Neural cell (in vitro differentiated cells): ENCODE data around the gene REEP6. TPM values are rescaled to one million over a fixed set of nuclear protein-coding genes. Genes with fewer than 3 reads are reported as not detected.
"Not testable (repeated sequence)": the region's sequence is repeated elsewhere in the genome, so short reads cannot be mapped to it uniquely, and the experiment has no call there.

Source experiments
- H2AFZ ChIP-seq: fragments of 200-600, 300-800 bp; sonication (generic), shearing (Covaris generic); 2 replicates; pipeline ENCODE4 v1.6.0; 2014; ENCODE audit warnings: low read depth, mild to moderate bottlenecking, antibody characterized with exemption, low read length, moderate library complexity
- H3F3A ChIP-seq: fragments of 200-600 bp; shearing (Covaris generic); 2 replicates; pipeline ENCODE4 v1.6.1; 2016; ENCODE audit warnings: mild to moderate bottlenecking, moderate library complexity, mixed read lengths, antibody characterized with exemption, low read length; ENCODE audit not compliant: insufficient read depth, poor library complexity, severe bottlenecking
- H3K27ac ChIP-seq: fragments of 200-600, 300-800 bp; sonication (generic), shearing (Covaris generic); 2 replicates; pipeline ENCODE4 v1.5.1; 2014; ENCODE audit warnings: mild to moderate bottlenecking, low read length, moderate library complexity
- H3K27me3 ChIP-seq: fragments of 300-800, 200-600 bp; sonication (generic), shearing (Covaris generic); 2 replicates; pipeline ENCODE4 v1.6.0; 2014; ENCODE audit warnings: mild to moderate bottlenecking, low read depth, low read length, moderate library complexity; ENCODE audit not compliant: insufficient read depth
- H3K36me3 ChIP-seq: fragments of 300-800, 200-600 bp; sonication (generic), shearing (Covaris generic); 2 replicates; pipeline ENCODE4 v1.5.1; 2014; ENCODE audit warnings: mild to moderate bottlenecking, antibody characterized with exemption, low read length, moderate library complexity; ENCODE audit not compliant: insufficient read depth
- H3K4me2 ChIP-seq: fragments of 300-800, 200-600 bp; sonication (generic), shearing (Covaris generic); 2 replicates; pipeline ENCODE4 v1.6.0; 2014; ENCODE audit warnings: mild to moderate bottlenecking, low read length
- H3K4me3 ChIP-seq: fragments of 300-800, 200-600 bp; sonication (generic), shearing (Covaris generic); 2 replicates; pipeline ENCODE4 v1.5.1; 2014; ENCODE audit warnings: mild to moderate bottlenecking, low read length, moderate library complexity
- H3K79me2 ChIP-seq: fragments of 200-600 bp; shearing (Covaris generic); replicated peaks from 2 replicates; pipeline ENCODE4 v1.6.0; 2014; ENCODE audit warnings: mild to moderate bottlenecking, low read length, moderate library complexity; ENCODE audit not compliant: insufficient read depth
- H3K9ac ChIP-seq: fragments of 300-800, 200-600 bp; sonication (generic), shearing (Covaris generic); 2 replicates; pipeline ENCODE4 v1.6.1; 2016; ENCODE audit warnings: mild to moderate bottlenecking, low read length, mixed read lengths
- H3K9me2 ChIP-seq: fragments of 200-600 bp; shearing (Covaris generic); 2 replicates; pipeline ENCODE4 v1.6.1; 2016; ENCODE audit warnings: mild to moderate bottlenecking, low read length, mixed read lengths; ENCODE audit not compliant: insufficient read depth
- H3K9me3 ChIP-seq: fragments of 200-600, 300-800 bp; sonication (generic), shearing (Covaris generic); 2 replicates; pipeline ENCODE4 v1.6.1; 2016; ENCODE audit warnings: mild to moderate bottlenecking, mixed run types, low read length, moderate library complexity, mixed read lengths
- H4K20me1 ChIP-seq: fragments of 200-600 bp; shearing (Covaris generic); 2 replicates; pipeline ENCODE4 v1.6.1; 2016; ENCODE audit warnings: mild to moderate bottlenecking, mixed run types; ENCODE audit not compliant: insufficient read depth
- EP300 ChIP-seq: fragments of 450-650 bp; conservative IDR thresholded peaks from 2 replicates; pipeline ENCODE4 v1.6.1; 2014; ENCODE audit warnings: antibody characterized with exemption, mild to moderate bottlenecking, moderate library complexity; ENCODE audit not compliant: poor library complexity, severe bottlenecking
- EZH2 ChIP-seq: fragments of 200-600, 300-800 bp; shearing (Covaris generic), sonication (generic); IDR thresholded peaks from 2 replicates; pipeline ENCODE4 v1.6.1; 2014; ENCODE audit warnings: antibody characterized with exemption, low read length, borderline replicate concordance, mild to moderate bottlenecking; ENCODE audit not compliant: insufficient read depth, poor library complexity, severe bottlenecking
- MXI1 ChIP-seq: fragments of 450-650 bp; conservative IDR thresholded peaks from 2 replicates; pipeline ENCODE4 v1.6.1; 2014; ENCODE audit warnings: antibody characterized with exemption, mild to moderate bottlenecking; ENCODE audit not compliant: poor library complexity, severe bottlenecking
- POLR2AphosphoS5 ChIP-seq: IDR thresholded peaks from 2 replicates; pipeline ENCODE4 v1.6.1; 2012
- RAD21 ChIP-seq: fragments of 450-650 bp; conservative IDR thresholded peaks from 2 replicates; pipeline ENCODE4 v1.6.1; 2014; ENCODE audit warnings: antibody characterized with exemption, mild to moderate bottlenecking, moderate library complexity
- SMC3 ChIP-seq: fragments of 450-650 bp; conservative IDR thresholded peaks from 2 replicates; pipeline ENCODE4 v1.6.1; 2014; ENCODE audit warnings: antibody characterized with exemption, mild to moderate bottlenecking, moderate library complexity; ENCODE audit not compliant: poor library complexity
- TAF1 ChIP-seq: IDR thresholded peaks from 2 replicates; pipeline ENCODE4 v1.6.1; 2012; ENCODE audit warnings: low read depth
- polyA plus RNA-seq: library from polyadenylated mRNA; depleted of rRNA; stranded (reverse); fragments of >200 nt; gene quantifications from 2 replicates; pipeline ENCODE4 v1.2.3, GENCODE V29; 2014
- TF ChIP-seq, protein P1 (sequence below): fragments of 450-650 bp; IDR thresholded peaks from 2 replicates; pipeline ENCODE4 v1.5.1; 2014; ENCODE audit warnings: antibody characterized with exemption, mild to moderate bottlenecking, moderate library complexity; ENCODE audit not compliant: poor library complexity, severe bottlenecking
- TF ChIP-seq, protein P2 (sequence below): IDR thresholded peaks from 2 replicates; pipeline ENCODE4 v1.6.1; 2012; ENCODE audit warnings: borderline replicate concordance

Gene REEP6
- polyA plus RNA-seq, 1 donor from 2014 or later = 10.7 TPM

DNA sequence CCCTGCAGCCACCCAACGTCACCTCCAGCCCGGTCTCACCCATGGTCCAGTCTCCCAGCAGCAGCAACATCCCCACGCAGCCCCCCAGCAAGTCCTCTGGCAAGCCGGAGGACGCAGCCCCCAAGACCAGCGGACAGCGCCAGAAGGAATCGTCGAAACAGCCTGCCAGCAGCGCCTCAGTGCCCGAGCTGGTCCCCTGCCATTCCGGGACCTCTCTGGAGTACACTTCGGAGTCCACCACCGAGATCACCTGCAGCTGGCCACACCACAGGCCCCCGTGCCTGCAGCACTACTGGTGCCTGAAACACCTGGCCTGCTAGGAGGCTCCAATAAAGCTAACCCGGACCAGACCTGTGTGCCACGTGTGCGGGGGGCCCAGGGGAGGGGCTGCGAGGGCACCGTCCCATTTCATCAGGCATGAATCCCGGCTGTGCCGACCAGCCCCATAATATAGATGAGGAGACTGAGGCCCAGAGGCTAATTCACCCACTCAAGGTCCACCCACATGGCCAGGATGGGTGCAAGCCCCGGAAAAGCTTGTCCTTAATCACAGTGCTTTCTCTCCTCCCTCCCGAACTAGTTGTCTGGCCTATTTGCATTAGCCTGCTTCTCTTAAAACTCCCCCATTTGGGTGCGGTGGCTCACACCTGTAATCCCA is 6.7 kb downstream of the REEP6 start:
- no peak overlapping the region for H3K4me2 ChIP-seq
- no peak overlapping the region for H3K9ac ChIP-seq
- H2AFZ ChIP-seq = no peak overlapping the region
- no peaks in the 10 kb centered on the region for H3K27me3 ChIP-seq
- no peaks in the 10 kb centered on the region for H4K20me1 ChIP-seq
- H3K9me2 ChIP-seq = no peaks in the 10 kb centered on the region
- no peaks in the 10 kb centered on the region for H3F3A ChIP-seq
- TF ChIP-seq, protein P1, sequence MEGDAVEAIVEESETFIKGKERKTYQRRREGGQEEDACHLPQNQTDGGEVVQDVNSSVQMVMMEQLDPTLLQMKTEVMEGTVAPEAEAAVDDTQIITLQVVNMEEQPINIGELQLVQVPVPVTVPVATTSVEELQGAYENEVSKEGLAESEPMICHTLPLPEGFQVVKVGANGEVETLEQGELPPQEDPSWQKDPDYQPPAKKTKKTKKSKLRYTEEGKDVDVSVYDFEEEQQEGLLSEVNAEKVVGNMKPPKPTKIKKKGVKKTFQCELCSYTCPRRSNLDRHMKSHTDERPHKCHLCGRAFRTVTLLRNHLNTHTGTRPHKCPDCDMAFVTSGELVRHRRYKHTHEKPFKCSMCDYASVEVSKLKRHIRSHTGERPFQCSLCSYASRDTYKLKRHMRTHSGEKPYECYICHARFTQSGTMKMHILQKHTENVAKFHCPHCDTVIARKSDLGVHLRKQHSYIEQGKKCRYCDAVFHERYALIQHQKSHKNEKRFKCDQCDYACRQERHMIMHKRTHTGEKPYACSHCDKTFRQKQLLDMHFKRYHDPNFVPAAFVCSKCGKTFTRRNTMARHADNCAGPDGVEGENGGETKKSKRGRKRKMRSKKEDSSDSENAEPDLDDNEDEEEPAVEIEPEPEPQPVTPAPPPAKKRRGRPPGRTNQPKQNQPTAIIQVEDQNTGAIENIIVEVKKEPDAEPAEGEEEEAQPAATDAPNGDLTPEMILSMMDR = no peak
- TF ChIP-seq TAF1 (no peak), EZH2 (no peak), MXI1 (no peak), POLR2AphosphoS5 (no peak), RAD21 (no peak), SMC3 (no peak), EP300 (no peak)
- TF ChIP-seq, protein P2, sequence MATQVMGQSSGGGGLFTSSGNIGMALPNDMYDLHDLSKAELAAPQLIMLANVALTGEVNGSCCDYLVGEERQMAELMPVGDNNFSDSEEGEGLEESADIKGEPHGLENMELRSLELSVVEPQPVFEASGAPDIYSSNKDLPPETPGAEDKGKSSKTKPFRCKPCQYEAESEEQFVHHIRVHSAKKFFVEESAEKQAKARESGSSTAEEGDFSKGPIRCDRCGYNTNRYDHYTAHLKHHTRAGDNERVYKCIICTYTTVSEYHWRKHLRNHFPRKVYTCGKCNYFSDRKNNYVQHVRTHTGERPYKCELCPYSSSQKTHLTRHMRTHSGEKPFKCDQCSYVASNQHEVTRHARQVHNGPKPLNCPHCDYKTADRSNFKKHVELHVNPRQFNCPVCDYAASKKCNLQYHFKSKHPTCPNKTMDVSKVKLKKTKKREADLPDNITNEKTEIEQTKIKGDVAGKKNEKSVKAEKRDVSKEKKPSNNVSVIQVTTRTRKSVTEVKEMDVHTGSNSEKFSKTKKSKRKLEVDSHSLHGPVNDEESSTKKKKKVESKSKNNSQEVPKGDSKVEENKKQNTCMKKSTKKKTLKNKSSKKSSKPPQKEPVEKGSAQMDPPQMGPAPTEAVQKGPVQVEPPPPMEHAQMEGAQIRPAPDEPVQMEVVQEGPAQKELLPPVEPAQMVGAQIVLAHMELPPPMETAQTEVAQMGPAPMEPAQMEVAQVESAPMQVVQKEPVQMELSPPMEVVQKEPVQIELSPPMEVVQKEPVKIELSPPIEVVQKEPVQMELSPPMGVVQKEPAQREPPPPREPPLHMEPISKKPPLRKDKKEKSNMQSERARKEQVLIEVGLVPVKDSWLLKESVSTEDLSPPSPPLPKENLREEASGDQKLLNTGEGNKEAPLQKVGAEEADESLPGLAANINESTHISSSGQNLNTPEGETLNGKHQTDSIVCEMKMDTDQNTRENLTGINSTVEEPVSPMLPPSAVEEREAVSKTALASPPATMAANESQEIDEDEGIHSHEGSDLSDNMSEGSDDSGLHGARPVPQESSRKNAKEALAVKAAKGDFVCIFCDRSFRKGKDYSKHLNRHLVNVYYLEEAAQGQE = no peak
- no peaks in the 10 kb centered on the region for H3K9me3 ChIP-seq
- no peaks in the 10 kb centered on the region for H3K79me2 ChIP-seq
- H3K36me3 ChIP-seq = no peaks in the 10 kb centered on the region
- H3K4me3 ChIP-seq = no peak overlapping the region
- H3K27ac ChIP-seq = no peak overlapping the region

DNA sequence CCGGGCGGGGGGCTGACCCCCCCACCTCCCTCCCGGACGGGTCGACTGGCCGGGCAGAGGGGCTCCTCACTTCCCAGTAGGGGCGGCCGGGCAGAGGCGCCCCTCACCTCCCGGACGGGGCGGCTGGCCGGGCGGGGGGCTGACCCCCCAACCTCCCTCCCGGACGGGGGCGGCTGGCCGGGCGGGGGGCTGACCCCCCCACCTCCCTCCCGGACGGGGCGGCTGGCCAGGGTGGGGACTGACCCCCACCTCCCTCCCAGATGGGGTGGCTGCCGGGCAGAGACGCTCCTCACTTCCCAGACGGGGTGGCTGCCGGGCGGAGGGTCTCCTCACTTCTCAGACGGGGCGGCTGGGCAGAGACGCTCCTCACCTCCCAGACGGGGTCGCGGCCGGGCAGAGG is 8.2 kb downstream of the REEP6 start:
- not testable (repeated sequence) for H3K27me3 ChIP-seq, H3F3A ChIP-seq, H3K79me2 ChIP-seq, H2AFZ ChIP-seq, H3K4me2 ChIP-seq, H3K9me2 ChIP-seq, H4K20me1 ChIP-seq, H3K36me3 ChIP-seq, H3K4me3 ChIP-seq, H3K9ac ChIP-seq, H3K9me3 ChIP-seq, H3K27ac ChIP-seq

DNA sequence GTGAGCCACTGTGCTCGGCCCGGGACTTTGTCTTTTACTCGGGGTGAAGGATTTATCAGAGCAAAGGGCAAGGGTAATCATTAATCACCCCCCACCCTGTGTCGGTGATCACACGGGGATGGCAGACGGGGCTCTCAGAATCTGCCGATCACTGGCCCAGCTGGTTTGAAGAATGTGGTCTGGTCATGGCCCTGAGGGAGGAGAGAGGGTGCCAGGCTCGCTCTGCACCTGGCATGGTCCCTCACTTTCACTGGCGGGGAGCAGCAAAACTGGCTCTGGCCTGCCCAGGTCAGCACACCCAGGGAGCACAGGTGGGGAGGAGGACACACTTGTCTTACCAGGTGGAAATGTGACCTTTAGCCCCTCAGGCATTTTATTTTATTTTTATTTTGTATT is 10.2 kb downstream of the REEP6 start:
- Histone ChIP-seq H3F3A (no peaks in the 10 kb centered on the region), H3K27ac (no peak overlapping the region), H2AFZ (no peak overlapping the region), H3K27me3 (peaks cover 5% of the 10 kb centered on the region), H3K4me3 (no peak overlapping the region), H3K79me2 (no peaks in the 10 kb centered on the region), H3K36me3 (no peaks in the 10 kb centered on the region), H3K4me2 (no peak overlapping the region), H3K9ac (no peak overlapping the region), H4K20me1 (no peaks in the 10 kb centered on the region), H3K9me2 (no peaks in the 10 kb centered on the region), H3K9me3 (no peaks in the 10 kb centered on the region)
- TF ChIP-seq EP300 (no peak), SMC3 (no peak), RAD21 (no peak), MXI1 (no peak), EZH2 (no peak), TAF1 (no peak), POLR2AphosphoS5 (no peak)
- TF ChIP-seq, protein P1 = no peak
- TF ChIP-seq, protein P2 = no peak
